Left kidney (tissue), 2 donors: ENCODE measurements around the gene FADS3. TPM values are rescaled to one million over a fixed set of nuclear protein-coding genes. Genes with fewer than 3 reads are reported as not detected.

Experiments used
- DNase-seq: peaks from one replicate; pipeline ENCODE4 v3.0.0-alpha.2; 2013
- polyA plus RNA-seq: library from polyadenylated mRNA; unstranded; fragments of 120-200 nt; gene quantifications from one replicate; pipeline ENCODE4 v1.2.1, GENCODE V29; 2013; ENCODE audit not compliant: insufficient read length

The FADS3 gene
- polyA plus RNA-seq, 1 donor = 13.8 TPM

DNA sequence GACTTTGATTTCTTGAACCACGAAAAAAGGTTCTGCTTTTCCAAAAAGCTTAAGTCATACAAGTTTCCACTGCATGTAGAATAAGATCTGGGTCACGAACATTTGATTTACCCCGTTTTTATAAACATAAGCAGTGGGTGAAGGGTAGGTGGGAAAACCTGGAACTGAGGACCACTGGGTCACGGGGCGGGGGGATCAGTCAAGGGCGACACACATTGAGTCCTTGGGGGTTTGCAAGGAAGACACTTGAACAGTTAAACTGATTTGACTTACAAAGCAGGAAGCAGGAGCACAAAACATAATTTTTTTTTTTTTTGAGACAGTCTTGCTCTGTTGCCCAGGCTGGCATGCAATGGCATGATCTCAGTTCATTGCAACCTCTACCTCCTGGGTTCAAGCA is 10.9 kb downstream of the FADS3 start:
- DNase-seq = no peak

DNA sequence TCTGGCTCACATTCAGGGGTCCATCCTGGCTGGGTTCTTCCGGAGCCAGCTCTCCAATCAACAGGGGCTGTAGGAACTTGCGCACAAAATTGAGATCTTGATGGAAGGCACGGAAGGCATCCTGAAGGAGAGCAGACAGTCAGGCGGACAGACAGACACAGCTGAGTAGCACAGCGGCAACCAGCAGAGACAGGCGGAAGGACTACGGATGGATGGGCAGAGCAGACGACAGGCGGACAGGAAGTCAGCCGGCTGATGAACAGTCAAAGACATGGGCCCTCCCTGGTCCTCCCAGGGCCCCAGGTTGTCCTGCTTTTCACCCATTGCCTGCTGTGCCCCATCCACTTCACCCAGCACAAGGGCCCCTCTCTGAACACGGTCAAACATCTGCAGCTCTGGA is 11.3 kb downstream of the FADS3 start:
- DNase-seq = no peak

DNA sequence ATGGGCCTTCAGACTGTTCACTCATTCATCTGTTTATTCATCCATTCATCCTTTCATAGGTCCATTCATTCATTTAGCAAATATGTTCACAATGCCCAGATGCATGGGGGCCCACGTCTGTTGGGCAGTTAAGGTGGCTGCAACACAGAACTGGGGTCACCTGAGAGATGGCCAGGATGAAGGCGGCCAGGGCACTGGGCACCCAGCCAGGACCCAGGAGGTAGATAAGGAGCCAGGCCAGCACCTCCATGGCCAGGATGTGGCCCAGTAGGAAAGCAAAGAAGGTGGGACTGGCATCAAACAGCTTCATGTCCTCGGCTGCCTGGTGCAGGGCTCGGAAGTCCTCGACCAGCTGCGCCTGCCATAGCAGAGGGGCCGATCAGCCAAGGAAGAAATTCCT is 12.2 kb downstream of the FADS3 start:
- no peak for DNase-seq

- no peak for DNase-seq
Measured at GRCh38 chr11:61875698-61876097, 15.6 kb downstream of the FADS3 start.

DNA sequence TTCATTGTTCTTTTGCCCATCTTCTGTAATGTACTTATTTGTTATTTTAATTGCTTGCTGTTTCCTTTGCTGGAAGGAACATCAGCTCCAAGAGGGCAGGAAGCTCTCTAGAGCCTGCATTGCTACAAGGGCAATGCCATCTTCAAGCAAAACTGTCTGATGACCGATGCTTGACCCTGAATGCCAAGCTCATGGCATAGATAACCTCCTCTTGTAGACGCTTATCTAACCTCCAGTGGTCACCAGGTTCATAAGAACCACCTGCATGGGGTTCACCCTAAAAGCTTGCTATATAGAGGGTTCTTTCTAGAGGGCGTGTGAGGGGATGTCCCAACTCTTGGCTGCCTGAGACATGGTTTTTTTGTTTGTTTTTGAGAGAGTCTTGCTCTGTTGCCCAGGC is 16.5 kb downstream of the FADS3 start:
- DNase-seq = no peak

- no peak for DNase-seq
Measured at GRCh38 chr11:61874377-61874809, 17.0 kb downstream of the FADS3 start.

DNA sequence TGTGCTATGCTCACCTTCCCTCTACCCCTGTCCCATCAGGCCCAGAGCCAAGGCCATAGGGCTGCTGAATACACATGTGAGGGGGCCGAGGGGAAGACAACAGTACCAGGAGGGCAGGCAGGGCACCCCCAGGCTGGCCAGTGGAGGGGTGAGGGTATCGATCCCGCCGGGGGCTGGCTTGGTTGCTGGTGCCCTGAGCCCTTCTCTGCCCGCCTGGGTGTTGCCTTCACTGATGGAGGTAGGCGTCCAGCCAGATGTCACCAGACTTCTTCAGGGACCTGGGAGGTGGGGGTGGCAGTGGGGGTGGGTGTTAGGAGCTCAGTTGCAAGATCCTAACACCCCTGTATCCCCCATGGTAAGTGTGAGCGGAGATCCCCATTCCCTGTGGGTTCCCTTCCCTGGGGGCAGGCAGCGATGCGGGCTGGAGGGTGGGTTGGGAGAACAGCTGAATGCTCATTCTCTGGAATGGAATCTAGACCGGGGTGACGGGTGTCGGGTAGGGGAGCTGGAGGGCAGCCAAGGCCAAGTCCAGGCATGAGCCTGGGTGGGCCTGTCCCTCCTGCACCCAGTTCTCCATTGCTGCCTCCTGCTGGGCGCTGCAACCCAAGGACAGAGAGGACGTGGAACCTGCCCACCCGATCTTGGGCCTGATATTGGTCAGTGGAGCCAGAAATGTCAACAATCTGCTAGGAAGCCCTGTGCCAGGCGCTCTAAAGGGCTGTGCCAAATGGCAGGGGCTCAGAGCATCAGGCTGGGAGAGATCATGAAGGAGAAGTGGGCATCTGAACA is 17.6 kb downstream of the FADS3 start:
- DNase-seq = no peak

DNA sequence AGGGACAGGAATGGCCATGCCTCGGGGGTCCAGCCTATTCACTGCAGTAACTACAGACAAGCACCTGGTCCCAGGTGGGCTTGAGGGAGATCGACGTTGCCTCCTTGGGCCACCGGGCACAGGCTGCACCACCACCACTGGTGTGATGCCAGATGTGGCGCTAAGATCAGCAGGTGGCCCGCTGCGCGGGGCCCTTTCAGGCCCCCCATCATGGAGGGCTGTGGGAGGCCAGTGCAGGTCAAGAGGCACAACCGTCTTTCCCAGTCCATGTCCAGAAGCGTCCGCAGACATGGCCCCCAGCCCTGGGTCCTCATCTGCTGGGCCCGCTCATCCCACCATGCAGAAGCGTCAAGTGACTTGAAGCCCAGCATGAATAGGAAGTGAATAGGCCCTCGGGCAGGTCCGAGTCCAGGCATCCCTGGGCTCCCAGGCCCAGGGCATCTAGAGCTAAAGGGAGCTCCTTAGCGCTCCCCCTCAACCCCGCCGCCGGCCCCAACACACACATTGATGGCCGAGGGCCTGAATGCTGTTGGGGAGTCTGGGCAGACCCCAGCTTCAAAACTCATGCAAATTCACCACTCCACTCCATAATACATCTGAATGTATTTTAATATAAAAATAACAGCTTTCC is 18.3 kb downstream of the FADS3 start:
- no peak for DNase-seq

GRCh38 chr11:61871158-61871597 is 20.2 kb downstream of the FADS3 start:
- DNase-seq = peak; percentile 60

- DNase-seq = peak; percentile 14
Measured at GRCh38 chr11:61870541-61871031, 20.8 kb downstream of the FADS3 start.

GRCh38 chr11:61869708-61870451 is 21.5 kb downstream of the FADS3 start:
- DNase-seq = no peak

GRCh38 chr11:61869429-61869707 is 22.0 kb downstream of the FADS3 start:
- DNase-seq = no peak

- no peak for DNase-seq
Measured at GRCh38 chr11:61868571-61869428, 22.5 kb downstream of the FADS3 start.

GRCh38 chr11:61866958-61867343 is 24.4 kb downstream of the FADS3 start:
- DNase-seq = no peak

DNA sequence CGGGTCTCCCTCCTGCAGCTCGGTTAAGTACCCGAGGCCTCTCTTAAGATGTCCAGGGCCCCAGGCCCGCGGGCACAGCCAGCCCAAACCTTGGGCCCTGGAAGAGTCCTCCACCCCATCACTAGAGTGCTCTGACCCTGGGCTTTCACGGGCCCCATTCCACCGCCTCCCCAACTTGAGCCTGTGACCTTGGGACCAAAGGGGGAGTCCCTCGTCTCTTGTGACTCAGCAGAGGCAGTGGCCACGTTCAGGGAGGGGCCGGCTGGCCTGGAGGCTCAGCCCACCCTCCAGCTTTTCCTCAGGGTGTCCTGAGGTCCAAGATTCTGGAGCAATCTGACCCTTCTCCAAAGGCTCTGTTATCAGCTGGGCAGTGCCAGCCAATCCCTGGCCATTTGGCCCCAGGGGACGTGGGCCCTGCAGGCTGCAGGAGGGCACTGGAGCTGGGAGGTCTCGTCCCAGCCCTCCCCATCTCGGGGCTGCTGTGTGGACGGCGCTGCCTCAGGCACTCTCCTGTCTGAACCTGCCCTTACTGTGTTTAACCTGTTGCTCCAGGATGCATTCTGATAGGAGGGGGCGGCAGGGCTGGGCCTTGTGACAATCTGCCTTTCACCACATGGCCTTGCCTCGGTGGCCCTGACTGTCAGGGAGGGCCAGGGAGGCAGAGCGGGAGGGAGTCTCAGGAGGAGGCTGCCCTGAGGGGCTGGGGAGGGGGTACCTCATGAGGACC is 25.0 kb downstream of the FADS3 start:
- no peak for DNase-seq

DNA sequence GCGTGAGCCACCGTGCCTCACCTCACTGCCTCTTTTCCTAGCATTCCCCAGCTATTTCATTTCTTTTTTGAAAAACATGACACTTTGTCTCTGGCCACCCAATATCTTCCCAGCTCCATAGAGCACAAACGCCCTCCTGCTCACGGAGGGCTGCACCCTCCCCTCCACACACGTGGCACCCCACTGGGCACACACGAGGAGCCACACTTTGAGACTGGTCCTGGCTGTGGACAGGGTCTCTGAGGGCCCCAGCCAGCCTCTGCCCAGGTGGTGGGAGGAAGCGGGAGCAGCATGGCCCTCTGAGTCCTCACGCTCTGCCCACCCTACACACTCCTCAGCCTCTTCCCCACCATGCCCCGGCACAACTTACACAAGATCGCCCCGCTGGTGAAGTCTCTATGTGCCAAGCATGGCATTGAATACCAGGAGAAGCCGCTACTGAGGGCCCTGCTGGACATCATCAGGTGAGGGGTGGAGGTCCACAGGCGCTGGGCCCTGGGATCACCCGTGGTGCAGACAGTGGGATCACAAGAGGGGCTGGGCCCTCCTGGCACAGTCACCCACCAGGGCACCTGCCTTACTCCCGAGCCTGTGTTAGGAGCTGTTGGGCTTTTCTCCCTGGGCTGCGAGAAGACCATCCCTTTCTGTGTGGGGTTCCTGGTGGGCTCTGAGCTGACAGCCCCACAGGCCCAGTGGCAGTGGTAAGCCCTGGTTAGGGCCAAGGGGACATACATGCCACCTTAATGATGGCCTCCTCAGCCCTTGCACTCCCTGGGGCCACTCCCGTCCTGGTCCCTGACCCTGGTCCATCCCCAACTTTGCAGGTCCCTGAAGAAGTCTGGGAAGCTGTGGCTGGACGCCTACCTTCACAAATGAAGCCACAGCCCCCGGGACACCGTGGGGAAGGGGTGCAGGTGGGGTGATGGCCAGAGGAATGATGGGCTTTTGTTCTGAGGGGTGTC is 26.2 kb downstream of the FADS3 start:
- no peak for DNase-seq

DNA sequence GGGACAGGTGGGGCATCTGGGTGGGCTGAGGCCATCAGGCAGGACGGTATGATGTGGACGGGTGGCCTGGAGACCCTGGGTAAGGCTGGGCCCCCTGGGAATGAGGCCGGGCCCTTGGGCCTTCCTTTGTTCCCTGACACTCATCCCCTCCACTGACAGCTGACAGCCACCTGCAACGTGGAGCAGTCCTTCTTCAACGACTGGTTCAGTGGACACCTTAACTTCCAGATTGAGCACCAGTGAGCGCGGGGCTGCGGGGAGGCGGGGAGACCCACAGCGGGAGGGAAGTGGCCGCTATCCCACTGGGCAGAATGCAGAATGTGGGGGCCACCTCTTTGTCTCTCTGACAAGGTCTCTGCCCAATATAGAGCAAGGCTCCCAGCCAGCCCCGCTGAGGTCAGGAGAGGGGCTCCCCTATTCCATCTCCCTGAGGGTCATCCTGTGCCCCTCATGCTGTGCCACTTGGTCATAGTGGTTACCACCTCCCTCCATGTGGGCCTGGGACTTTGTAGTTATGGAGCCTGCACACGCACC is 27.7 kb downstream of the FADS3 start:
- no peak for DNase-seq

GRCh38 chr11:61862714-61863547 is 28.4 kb downstream of the FADS3 start:
- no peak for DNase-seq

GRCh38 chr11:61861634-61862033 is 29.7 kb downstream of the FADS3 start:
- no peak for DNase-seq
